Thyroid gland (tissue), 4 donors: Measurements from ENCODE around the gene WDR90. TPM values are rescaled to one million over a fixed set of nuclear protein-coding genes. Genes with fewer than 3 reads are reported as not detected.

Experiments used
- DNase-seq, 2 donors: peaks; one replicate each; pipeline ENCODE4 v3.0.0-alpha.2; 2019
- H3K27ac ChIP-seq, 3 donors: fragments of 200-600 bp; sonication (generic); 1 replicate in 2 of 3; 2 replicates in 1 of 3; pipeline ENCODE4 v1.5.1; 2016 to 2019; ENCODE audit warnings: mild to moderate bottlenecking in 1 of 3, moderate library complexity in 1 of 3
- H3K27me3 ChIP-seq: fragments of 200-600 bp; sonication (generic); one replicate; pipeline ENCODE4 v1.5.1; 2019
- H3K36me3 ChIP-seq, 2 donors: fragments of 200-600 bp; sonication (generic); one replicate each; pipeline ENCODE4 v1.5.1; 2016 to 2019
- H3K4me1 ChIP-seq, 2 donors: fragments of 200-600 bp; sonication (generic); one replicate each; pipeline ENCODE4 v1.5.1; 2017 to 2019
- H3K4me3 ChIP-seq, 3 donors: fragments of 200-600 bp; sonication (generic); replicated peaks in 1 of 3; 1 replicate in 2 of 3; 2 replicates in 1 of 3; pipeline ENCODE4 v1.5.1; 2016; ENCODE audit warnings: mild to moderate bottlenecking in 1 of 3
- H3K9me3 ChIP-seq: fragments of 200-600 bp; sonication (generic); one replicate; pipeline ENCODE4 v1.5.1; 2017
- POLR2A ChIP-seq, 2 donors: fragments of 450-650 bp; IDR thresholded peaks; one replicate each; pipeline ENCODE4 v1.6.1; 2017; ENCODE audit warnings: antibody characterized with exemption in 2 of 2, mild to moderate bottlenecking in 2 of 2, moderate library complexity in 1 of 2
- WGBS, 2 donors: methylation state at CpG; one replicate each; pipeline ENCODE4 v1.1.5; 2017; 5-methylcytosine and 5-hydroxymethylcytosine counted together
- intact Hi-C: fragments of 100-400 bp; cut with DNase I; formaldehyde crosslinking; loops from one replicate; pipeline ENCODE4 v1.15.1; 2023
- total RNA-seq, 4 donors: library from RNA; depleted of rRNA; stranded (reverse); fragments of >200 nt; gene quantifications; one replicate each; pipeline ENCODE4 v1.2.3, GENCODE V29; 2016
- TF ChIP-seq, protein P1 (sequence below), 6 experiments: fragments of 200-600 bp in 3 of 6; fragments of 450-650 bp in 3 of 6; sonication (generic) in 3 of 6; IDR thresholded peaks; one replicate each; pipeline ENCODE4 v1.5.1; 2016 to 2019; ENCODE audit warnings: antibody characterized with exemption in 6 of 6, mild to moderate bottlenecking in 2 of 6, inconsistent platforms in 1 of 6, moderate library complexity in 1 of 6

WDR90 gene
- total RNA-seq, 4 donors from 2014 or later: 23.6 to 56.0 (median 34.3) TPM

DNA sequence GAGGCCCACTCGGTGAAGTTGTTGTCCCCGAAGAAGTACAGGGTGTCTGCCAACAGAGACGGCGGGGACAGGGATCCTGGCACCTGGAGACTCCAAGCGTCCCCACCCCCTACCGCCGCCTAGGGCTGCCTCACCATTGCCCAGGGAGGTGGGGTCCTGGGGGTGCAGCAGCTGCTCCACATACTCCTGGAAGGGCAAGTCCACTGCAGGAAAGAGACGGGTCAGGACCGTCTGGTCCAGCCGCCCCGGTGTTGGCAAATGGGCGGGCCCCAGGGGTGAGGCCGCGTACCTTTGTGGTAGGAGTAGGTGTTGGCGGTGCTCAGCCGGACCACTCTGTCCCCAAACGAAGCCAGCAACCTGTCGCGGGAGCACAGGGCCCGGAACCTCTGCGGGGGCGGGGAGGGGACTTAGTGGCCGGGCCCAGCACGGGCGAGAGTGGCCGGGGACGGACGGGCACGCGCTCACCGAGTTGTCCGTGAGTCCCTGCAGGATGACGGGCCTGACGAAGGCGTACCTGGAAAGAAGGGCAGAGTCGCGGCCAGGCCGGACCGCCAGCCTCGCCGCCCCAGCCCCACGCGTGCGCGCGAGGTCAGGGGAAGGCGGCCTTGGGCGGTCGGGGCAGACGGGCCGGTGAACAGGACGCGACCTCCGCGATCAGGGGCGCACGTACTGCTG lies 34.4 kb downstream of the WDR90 start:
- intact Hi-C loops: no loop called here
- Histone ChIP-seq H3K4me1 (peaks cover 30 to 49% of the 10 kb centered on the region in 2 donors), H3K27ac (peak overlapping the region in 1 of 3 donors; percentile 6), H3K27me3 (no peaks in the 10 kb centered on the region), H3K4me3 (peak overlapping the region in 1 of 3 donors; percentile 86), H3K36me3 (peaks cover 18 to 20% of the 10 kb centered on the region in 2 donors), H3K9me3 (no peaks in the 10 kb centered on the region)
- no peak for TF ChIP-seq POLR2A (IDR thresholded peaks at IDR 0.05)
- TF ChIP-seq, protein P1, sequence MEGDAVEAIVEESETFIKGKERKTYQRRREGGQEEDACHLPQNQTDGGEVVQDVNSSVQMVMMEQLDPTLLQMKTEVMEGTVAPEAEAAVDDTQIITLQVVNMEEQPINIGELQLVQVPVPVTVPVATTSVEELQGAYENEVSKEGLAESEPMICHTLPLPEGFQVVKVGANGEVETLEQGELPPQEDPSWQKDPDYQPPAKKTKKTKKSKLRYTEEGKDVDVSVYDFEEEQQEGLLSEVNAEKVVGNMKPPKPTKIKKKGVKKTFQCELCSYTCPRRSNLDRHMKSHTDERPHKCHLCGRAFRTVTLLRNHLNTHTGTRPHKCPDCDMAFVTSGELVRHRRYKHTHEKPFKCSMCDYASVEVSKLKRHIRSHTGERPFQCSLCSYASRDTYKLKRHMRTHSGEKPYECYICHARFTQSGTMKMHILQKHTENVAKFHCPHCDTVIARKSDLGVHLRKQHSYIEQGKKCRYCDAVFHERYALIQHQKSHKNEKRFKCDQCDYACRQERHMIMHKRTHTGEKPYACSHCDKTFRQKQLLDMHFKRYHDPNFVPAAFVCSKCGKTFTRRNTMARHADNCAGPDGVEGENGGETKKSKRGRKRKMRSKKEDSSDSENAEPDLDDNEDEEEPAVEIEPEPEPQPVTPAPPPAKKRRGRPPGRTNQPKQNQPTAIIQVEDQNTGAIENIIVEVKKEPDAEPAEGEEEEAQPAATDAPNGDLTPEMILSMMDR (IDR thresholded peaks at IDR 0.05): no peak
- 28 to 44% methylated on average over 5 to 27 of the region's 57 CpGs for WGBS, 2 donors
- no peak for DNase-seq

DNA sequence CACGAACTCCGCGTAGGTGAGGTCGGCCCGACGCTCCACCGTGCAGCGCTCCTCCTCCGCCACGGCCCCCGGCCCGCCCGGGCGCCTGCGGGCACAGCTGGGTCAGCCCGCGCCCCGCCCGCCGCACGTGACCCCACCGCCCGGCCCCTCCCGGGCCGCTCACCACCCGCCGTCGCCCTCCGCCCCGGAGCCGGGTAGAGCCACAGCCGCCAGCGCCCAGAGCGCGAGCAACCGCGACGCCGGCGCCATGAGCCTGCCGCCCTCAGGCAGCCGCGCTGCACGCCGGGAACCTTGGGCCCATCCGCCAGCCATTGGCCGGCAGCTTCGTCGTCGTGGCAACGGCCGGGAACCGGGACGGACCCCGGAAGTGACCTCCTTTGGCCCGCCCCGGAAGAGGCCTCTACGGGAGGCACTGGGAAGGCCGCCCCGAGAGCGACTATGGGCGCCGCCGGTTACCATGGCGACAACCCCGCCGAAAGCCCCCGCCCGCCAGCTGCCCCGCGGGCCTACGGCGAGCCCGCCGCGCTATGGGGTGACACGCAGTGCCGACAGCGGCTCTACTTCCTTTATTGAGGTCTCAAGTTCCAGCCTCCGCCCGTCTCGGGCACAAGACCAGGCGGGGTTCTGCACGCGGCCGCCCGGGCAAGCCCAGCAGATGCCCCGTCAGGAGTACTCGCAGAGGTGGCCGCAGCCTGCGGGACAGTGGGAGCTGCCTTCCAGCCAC lies 35.1 kb downstream of the WDR90 start, which contains the start of gene JMJD8:
TSS of gene JMJD8 (minus strand) at position 264 of the 724 bp plus-strand sequence. CDS start at position 249, 15 bp downstream.
- H3K36me3 ChIP-seq: peaks cover 18 to 20% of the 10 kb centered on the region in 2 donors
- peak in 1 of 2 donors; percentile 73 for TF ChIP-seq POLR2A (IDR thresholded peaks at IDR 0.05)
- TF ChIP-seq, protein P1 (IDR thresholded peaks at IDR 0.05): no peak
- intact Hi-C loops: no loop called here
- H3K27ac ChIP-seq: peak within 1 kb of the TSS; percentile 58 to 72 (median 66)
- H3K4me3 ChIP-seq: peak within 1 kb of the TSS in 2 of 3 donors; percentile 42 to 86
- no peaks in the 10 kb centered on the region for H3K27me3 ChIP-seq
- no peaks in the 10 kb centered on the region for H3K9me3 ChIP-seq
- DNase-seq: peak; percentile 98
- 15% methylated on average over 22 of the region's 91 CpGs; no CpG with 5 or more reads in 1 of the 2 donors for WGBS, 2 donors
- H3K4me1 ChIP-seq: peaks cover 28 to 52% of the 10 kb centered on the region in 2 donors

DNA sequence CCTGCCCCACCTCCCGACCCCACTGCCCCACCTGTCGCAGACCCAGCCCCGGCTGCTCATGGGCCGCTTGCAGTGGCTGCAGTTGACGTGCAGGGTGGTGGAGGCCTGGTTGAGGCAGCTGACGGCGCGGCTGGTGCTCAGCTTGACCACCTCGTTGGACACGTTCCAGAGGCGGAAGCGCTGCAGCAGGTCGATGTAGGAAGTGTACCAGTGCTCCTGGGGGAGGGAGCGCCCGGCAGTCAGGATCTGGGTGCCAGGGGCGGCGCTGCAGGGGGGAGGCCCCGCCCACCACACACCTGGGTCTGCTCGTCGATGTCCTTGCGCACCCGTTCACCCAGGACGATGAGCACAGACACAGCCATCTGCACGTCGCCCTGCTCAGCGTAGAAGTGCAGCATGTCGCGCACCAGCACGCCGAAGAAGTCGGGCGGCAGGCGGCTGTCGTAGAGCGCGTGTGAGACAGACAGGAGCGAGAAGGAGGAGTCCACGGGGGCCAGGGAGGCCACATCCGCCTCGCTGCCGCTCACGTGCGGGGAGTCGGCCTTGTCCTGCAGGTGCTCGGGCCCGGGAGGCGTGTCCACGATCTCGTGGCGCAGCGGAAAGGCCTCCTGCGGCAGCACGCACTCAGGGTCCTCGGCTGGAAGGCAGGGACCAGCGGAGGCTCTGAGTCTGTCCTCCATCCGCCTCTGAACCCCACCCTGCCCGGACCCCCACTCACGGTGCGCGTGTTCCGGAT lies 36.0 kb downstream of the WDR90 start:
- no peak for DNase-seq
- H3K4me3 ChIP-seq: peak overlapping the region in 1 of 3 donors; percentile 86
- intact Hi-C loops: no loop called here
- no peaks in the 10 kb centered on the region for H3K9me3 ChIP-seq
- no peaks in the 10 kb centered on the region for H3K27me3 ChIP-seq
- peaks cover 18 to 20% of the 10 kb centered on the region in 2 donors for H3K36me3 ChIP-seq
- peaks cover 33 to 54% of the 10 kb centered on the region in 2 donors for H3K4me1 ChIP-seq
- TF ChIP-seq, protein P1 (IDR thresholded peaks at IDR 0.05): no peak
- no peak for TF ChIP-seq POLR2A (IDR thresholded peaks at IDR 0.05)
- H3K27ac ChIP-seq: peak overlapping the region in 1 of 3 donors; percentile 66
- WGBS, 2 donors: 95% methylated on average over 45 to 61 of the region's 61 CpGs

DNA sequence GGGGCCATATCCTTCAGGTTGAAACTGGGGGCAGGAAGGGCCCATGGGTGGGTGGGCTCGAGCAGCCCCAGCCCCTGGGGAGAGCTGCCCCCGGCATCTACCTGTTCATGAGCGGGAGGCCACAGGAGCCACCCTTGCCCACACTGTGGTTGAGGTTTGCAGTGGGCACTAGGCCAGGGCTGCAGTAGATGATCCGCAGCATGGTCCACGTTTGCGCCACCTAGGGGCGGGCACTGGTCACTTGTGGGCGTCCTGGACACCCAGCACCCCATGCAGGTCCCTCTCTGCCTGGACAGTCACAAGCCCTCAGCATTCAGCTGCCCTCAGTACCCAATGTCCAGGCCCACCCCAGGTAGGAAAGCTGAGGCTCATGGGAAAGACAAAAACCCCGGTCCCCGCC lies 36.8 kb downstream of the WDR90 start:
- Histone ChIP-seq H3K4me1 (peaks cover 33 to 58% of the 10 kb centered on the region in 2 donors), H3K36me3 (peaks cover 18 to 20% of the 10 kb centered on the region in 2 donors), H3K27me3 (no peaks in the 10 kb centered on the region), H3K9me3 (no peaks in the 10 kb centered on the region), H3K27ac (no peak overlapping the region), H3K4me3 (no peak overlapping the region)
- intact Hi-C loops: no loop called here
- TF ChIP-seq, protein P1 (IDR thresholded peaks at IDR 0.05): peak in 1 of 6 experiments; percentile 19
- TF ChIP-seq POLR2A (IDR thresholded peaks at IDR 0.05): no peak
- DNase-seq: peak; percentile 37 to 41
- WGBS, 2 donors: 89 to 100% methylated on average over 3 to 5 of the region's 10 CpGs
